Tibial nerve (tissue), 4 donors: ENCODE data around the gene TAS2R3.

Source experiments
- CTCF ChIP-seq, 5 experiments: fragments of 200-600 bp in 3 of 5; fragments of 450-650 bp in 2 of 5; sonication (generic) in 3 of 5; IDR thresholded peaks; one replicate each; pipeline ENCODE4 v1.5.1; 2016 to 2019; ENCODE audit warnings: antibody characterized with exemption in 5 of 5, mild to moderate bottlenecking in 3 of 5, moderate library complexity in 2 of 5
- EP300 ChIP-seq, 2 donors: sonication (generic); formaldehyde crosslinking; IDR thresholded peaks; one replicate each; pipeline ENCODE4 v1.6.1; 2017; ENCODE audit warnings: antibody characterized with exemption in 2 of 2, mild to moderate bottlenecking in 1 of 2
- POLR2A ChIP-seq, 2 donors: fragments of 450-650 bp; IDR thresholded peaks; one replicate each; pipeline ENCODE4 v1.6.1; 2017; ENCODE audit warnings: antibody characterized with exemption in 2 of 2, mild to moderate bottlenecking in 2 of 2, moderate library complexity in 2 of 2

DNA sequence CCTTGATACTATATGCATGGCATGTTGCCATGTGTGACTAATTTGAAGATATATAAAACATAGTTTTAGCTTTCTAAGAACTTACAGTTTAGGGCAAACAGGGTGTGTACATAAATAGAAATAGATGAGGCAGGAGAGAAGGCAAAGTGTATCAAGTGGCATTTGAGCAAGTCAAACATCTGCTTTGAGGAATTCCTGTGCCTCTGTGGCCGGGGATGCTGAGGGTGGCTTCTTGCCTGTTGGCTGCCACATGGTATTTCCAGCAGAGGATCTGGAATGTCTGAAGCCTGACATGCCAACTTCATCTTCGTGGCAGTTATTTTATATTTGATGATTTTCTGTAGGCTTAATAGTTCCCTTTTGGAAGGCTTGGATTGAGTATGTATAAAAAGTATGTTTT, 19.8 kb upstream of the TAS2R3 start:
- TF ChIP-seq EP300 (IDR thresholded peaks at IDR 0.05) (no peak), POLR2A (IDR thresholded peaks at IDR 0.05) (no peak), CTCF (IDR thresholded peaks at IDR 0.05) (no peak)
